Measurements from ENCODE around the gene MORC3.

- TF ChIP-seq, protein P1, sequence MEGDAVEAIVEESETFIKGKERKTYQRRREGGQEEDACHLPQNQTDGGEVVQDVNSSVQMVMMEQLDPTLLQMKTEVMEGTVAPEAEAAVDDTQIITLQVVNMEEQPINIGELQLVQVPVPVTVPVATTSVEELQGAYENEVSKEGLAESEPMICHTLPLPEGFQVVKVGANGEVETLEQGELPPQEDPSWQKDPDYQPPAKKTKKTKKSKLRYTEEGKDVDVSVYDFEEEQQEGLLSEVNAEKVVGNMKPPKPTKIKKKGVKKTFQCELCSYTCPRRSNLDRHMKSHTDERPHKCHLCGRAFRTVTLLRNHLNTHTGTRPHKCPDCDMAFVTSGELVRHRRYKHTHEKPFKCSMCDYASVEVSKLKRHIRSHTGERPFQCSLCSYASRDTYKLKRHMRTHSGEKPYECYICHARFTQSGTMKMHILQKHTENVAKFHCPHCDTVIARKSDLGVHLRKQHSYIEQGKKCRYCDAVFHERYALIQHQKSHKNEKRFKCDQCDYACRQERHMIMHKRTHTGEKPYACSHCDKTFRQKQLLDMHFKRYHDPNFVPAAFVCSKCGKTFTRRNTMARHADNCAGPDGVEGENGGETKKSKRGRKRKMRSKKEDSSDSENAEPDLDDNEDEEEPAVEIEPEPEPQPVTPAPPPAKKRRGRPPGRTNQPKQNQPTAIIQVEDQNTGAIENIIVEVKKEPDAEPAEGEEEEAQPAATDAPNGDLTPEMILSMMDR (conservative IDR thresholded peaks at IDR 0.05; ENCODE audit: low read length) = no peak
- no peak for TF ChIP-seq EZH2phosphoT487 (IDR thresholded peaks at IDR 0.05; ENCODE audit: borderline replicate concordance, low read depth, low read length)
Measured at GRCh38 chr21:36386031-36386642, 66.1 kb downstream of the MORC3 start.

All from OCI-LY7 (cell line).